ENCODE data around the gene HOXB6. TPM values are rescaled to one million over a fixed set of nuclear protein-coding genes. Genes with fewer than 3 reads are reported as not detected.

The HOXB6 gene
- total RNA-seq, 1 experiment from 2014 or later = 196 TPM

GRCh38 chr17:48549914-48550501 is 54.8 kb downstream of the HOXB6 start:
- peaks cover 26% of the 10 kb centered on the region for H3K36me3 ChIP-seq (ENCODE audit: control insufficient read depth, insufficient read depth, low read length)
- H3K4me1 ChIP-seq (ENCODE audit: control insufficient read depth, insufficient read depth, low read length) = peaks cover 85% of the 10 kb centered on the region
- intact Hi-C loops (cut with micrococcal nuclease; ENCODE audit: unreplicated experiment) = no loop called here
- CTCF ChIA-PET = interaction anchor here (0.7 kb wide), 1 partner anchor 159 kb away, joined by 3 read pairs; no protein-coding TSS in a partner anchor
- in situ Hi-C loops (cut with HindIII; ENCODE audit: low pct_unique_long_range_greater_than_20kb, low sequenced_read_pairs) = no loop called here
- DNase-seq (ENCODE audit: low read depth, low spot score) = no peak
- H3K27ac ChIP-seq (ENCODE audit: low read length) = peak overlapping the region; percentile 98
- POLR2A ChIA-PET = interaction anchor here (0.5 kb wide), 2 partner anchors 8 to 283 kb away, joined by 3 to 5 read pairs; no protein-coding TSS in a partner anchor
- no peak for ATAC-seq
- H3K4me3 ChIP-seq (ENCODE audit: low read depth in 2 of 2, low read length in 2 of 2) = no peak overlapping the region
- no TSS peak for BruUV-seq (replicated peaks)
- TF ChIP-seq SIN3A (IDR thresholded peaks at IDR 0.05; ENCODE audit: borderline replicate concordance, insufficient read depth, low read depth, low read length) (no peak), POLR2AphosphoS5 (IDR thresholded peaks at IDR 0.05; ENCODE audit: low read depth, low read length) (no peak; the same call in 1 of the 2 replicates), CTCF (IDR thresholded peaks at IDR 0.05) (no peak), TCF7L2 (IDR thresholded peaks at IDR 0.05; ENCODE audit: low read depth, low read length) (no peak)
- H3K9me3 ChIP-seq (ENCODE audit: control insufficient read depth, insufficient read depth, low read depth, low read length) = no peaks in the 10 kb centered on the region
- no peaks in the 10 kb centered on the region for H3K27me3 ChIP-seq (ENCODE audit: control insufficient read depth, insufficient read depth, low read length)

- H3K9me3 ChIP-seq (ENCODE audit: control insufficient read depth, insufficient read depth, low read depth, low read length) = no peaks in the 10 kb centered on the region
- H3K27me3 ChIP-seq (ENCODE audit: control insufficient read depth, insufficient read depth, low read length) = no peaks in the 10 kb centered on the region
- TSS peak; percentile 21 for BruUV-seq (replicated peaks)
- H3K27ac ChIP-seq (ENCODE audit: low read length) = peak overlapping the region; percentile 98
- ATAC-seq = no peak
- no peak for DNase-seq (ENCODE audit: low read depth, low spot score)
- in situ Hi-C loops (cut with HindIII; ENCODE audit: low pct_unique_long_range_greater_than_20kb, low sequenced_read_pairs) = no loop called here
- H3K4me3 ChIP-seq (ENCODE audit: low read depth in 2 of 2, low read length in 2 of 2) = no peak overlapping the region
- H3K4me1 ChIP-seq (ENCODE audit: control insufficient read depth, insufficient read depth, low read length) = peaks cover 86% of the 10 kb centered on the region
- peaks cover 26% of the 10 kb centered on the region for H3K36me3 ChIP-seq (ENCODE audit: control insufficient read depth, insufficient read depth, low read length)
- ChIA-PET POLR2A (interaction anchor here (0.5 to 0.9 kb wide), 2 partner anchors 44 to 284 kb away, joined by 3 to 4 read pairs; no protein-coding TSS in a partner anchor), CTCF (interaction anchor here (1.3 kb wide), 1 partner anchor 69 kb away, joined by 10 read pairs; no protein-coding TSS in a partner anchor)
- no peak for TF ChIP-seq CTCF (IDR thresholded peaks at IDR 0.05)
- no peak for TF ChIP-seq TCF7L2 (IDR thresholded peaks at IDR 0.05; ENCODE audit: low read depth, low read length)
- TF ChIP-seq REST (IDR thresholded peaks at IDR 0.05; ENCODE audit: insufficient read depth in 1 of 2, low read depth in 2 of 2, low read length in 1 of 2) = no peak
- no peak for TF ChIP-seq SIN3A (IDR thresholded peaks at IDR 0.05; ENCODE audit: borderline replicate concordance, insufficient read depth, low read depth, low read length)
- no peak; the same call in none of the 2 replicates for TF ChIP-seq POLR2AphosphoS5 (IDR thresholded peaks at IDR 0.05; ENCODE audit: low read depth, low read length)
- intact Hi-C loops (cut with micrococcal nuclease; ENCODE audit: unreplicated experiment) = no loop called here
Observed at GRCh38 chr17:48549281-48549630, 55.5 kb downstream of the HOXB6 start.
